ENCODE data around the gene MAGT1. TPM values are rescaled to one million over a fixed set of nuclear protein-coding genes. Genes with fewer than 3 reads are reported as not detected.

The MAGT1 gene
- total RNA-seq, 1 donor from 2014 or later = 52.4 TPM

GRCh38 chrX:77820091-77820727 is 75.0 kb downstream of the MAGT1 start:
- Mint-ChIP-seq H3K4me1 (ENCODE audit: unreplicated experiment) (no peaks in the 10 kb centered on the region), H3K27ac (ENCODE audit: unreplicated experiment) (no peak overlapping the region), H3K27me3 (ENCODE audit: unreplicated experiment) (peaks cover 1% of the 10 kb centered on the region), H3K9me3 (ENCODE audit: unreplicated experiment) (no peaks in the 10 kb centered on the region), H3K36me3 (ENCODE audit: low read depth, unreplicated experiment) (peaks cover 15% of the 10 kb centered on the region), H3K4me3 (ENCODE audit: unreplicated experiment) (no peak overlapping the region)
- no peak for TF ChIP-seq CTCF (IDR thresholded peaks at IDR 0.05; ENCODE audit: unreplicated experiment)
- DNase-seq (ENCODE audit: low spot score) = no peak

- no peaks in the 10 kb centered on the region for H3K9me3 Mint-ChIP-seq (ENCODE audit: unreplicated experiment)
- H3K27me3 Mint-ChIP-seq (ENCODE audit: unreplicated experiment) = no peaks in the 10 kb centered on the region
- no peaks in the 10 kb centered on the region for H3K4me1 Mint-ChIP-seq (ENCODE audit: unreplicated experiment)
- TF ChIP-seq CTCF (IDR thresholded peaks at IDR 0.05; ENCODE audit: unreplicated experiment) = no peak
- no peak for DNase-seq (ENCODE audit: low spot score)
- H3K4me3 Mint-ChIP-seq (ENCODE audit: unreplicated experiment) = no peak overlapping the region
- no peak overlapping the region for H3K27ac Mint-ChIP-seq (ENCODE audit: unreplicated experiment)
- no peaks in the 10 kb centered on the region for H3K36me3 Mint-ChIP-seq (ENCODE audit: low read depth, unreplicated experiment)
These were observed 81.0 kb downstream of the MAGT1 start for GRCh38 chrX:77814210-77814609.

- H3K9me3 Mint-ChIP-seq (ENCODE audit: unreplicated experiment) = no peaks in the 10 kb centered on the region
- no peaks in the 10 kb centered on the region for H3K27me3 Mint-ChIP-seq (ENCODE audit: unreplicated experiment)
- no peak for DNase-seq (ENCODE audit: low spot score)
- no peak for TF ChIP-seq CTCF (IDR thresholded peaks at IDR 0.05; ENCODE audit: unreplicated experiment)
- no peaks in the 10 kb centered on the region for H3K4me1 Mint-ChIP-seq (ENCODE audit: unreplicated experiment)
- no peak overlapping the region for H3K4me3 Mint-ChIP-seq (ENCODE audit: unreplicated experiment)
- H3K36me3 Mint-ChIP-seq (ENCODE audit: low read depth, unreplicated experiment) = no peaks in the 10 kb centered on the region
- H3K27ac Mint-ChIP-seq (ENCODE audit: unreplicated experiment) = no peak overlapping the region
These were observed 93.0 kb downstream of the MAGT1 start for GRCh38 chrX:77802201-77802600.

- Mint-ChIP-seq H3K27ac (ENCODE audit: unreplicated experiment) (no peak overlapping the region), H3K4me1 (ENCODE audit: unreplicated experiment) (no peaks in the 10 kb centered on the region), H3K36me3 (ENCODE audit: low read depth, unreplicated experiment) (no peaks in the 10 kb centered on the region), H3K27me3 (ENCODE audit: unreplicated experiment) (no peaks in the 10 kb centered on the region), H3K9me3 (ENCODE audit: unreplicated experiment) (no peaks in the 10 kb centered on the region), H3K4me3 (ENCODE audit: unreplicated experiment) (no peak overlapping the region)
- TF ChIP-seq CTCF (IDR thresholded peaks at IDR 0.05; ENCODE audit: unreplicated experiment) = no peak
- DNase-seq (ENCODE audit: low spot score) = no peak
These were observed 100.1 kb downstream of the MAGT1 start for GRCh38 chrX:77795124-77795523.

- no peak overlapping the region for H3K4me3 Mint-ChIP-seq (ENCODE audit: unreplicated experiment)
- H3K4me1 Mint-ChIP-seq (ENCODE audit: unreplicated experiment) = no peaks in the 10 kb centered on the region
- no peak for TF ChIP-seq CTCF (IDR thresholded peaks at IDR 0.05; ENCODE audit: unreplicated experiment)
- no peaks in the 10 kb centered on the region for H3K9me3 Mint-ChIP-seq (ENCODE audit: unreplicated experiment)
- no peak overlapping the region for H3K27ac Mint-ChIP-seq (ENCODE audit: unreplicated experiment)
- no peaks in the 10 kb centered on the region for H3K36me3 Mint-ChIP-seq (ENCODE audit: low read depth, unreplicated experiment)
- no peak for DNase-seq (ENCODE audit: low spot score)
- no peaks in the 10 kb centered on the region for H3K27me3 Mint-ChIP-seq (ENCODE audit: unreplicated experiment)
These were observed 101.3 kb downstream of the MAGT1 start for GRCh38 chrX:77793946-77794345.
